Coronary artery (tissue), 2 donors: ENCODE results near the gene OGFOD3.
"Not testable (repeated sequence)": the region's sequence is repeated elsewhere in the genome, so short reads cannot be mapped to it uniquely, and the experiment has no call there.

ENCODE experiments used
- DNase-seq: peaks from one replicate; pipeline ENCODE4 v3.0.0-alpha.2; 2017; ENCODE audit warnings: low spot score
- H3K27ac ChIP-seq, 2 donors: fragments of 200-600 bp; sonication (generic); one replicate each; pipeline ENCODE4 v1.5.1; 2016 to 2019
- H3K4me3 ChIP-seq: fragments of 200-600 bp; sonication (generic); 2 replicates; pipeline ENCODE4 v1.5.1; 2016; ENCODE audit warnings: mild to moderate bottlenecking, moderate library complexity
- TF ChIP-seq, protein P1 (sequence below): fragments of 200-600 bp; sonication (generic); IDR thresholded peaks from one replicate; pipeline ENCODE4 v1.5.1; 2019; ENCODE audit warnings: antibody characterized with exemption

The OGFOD3 gene

GRCh38 chr17:82348866-82349265 is 69.5 kb downstream of the OGFOD3 start:
- TF ChIP-seq, protein P1, sequence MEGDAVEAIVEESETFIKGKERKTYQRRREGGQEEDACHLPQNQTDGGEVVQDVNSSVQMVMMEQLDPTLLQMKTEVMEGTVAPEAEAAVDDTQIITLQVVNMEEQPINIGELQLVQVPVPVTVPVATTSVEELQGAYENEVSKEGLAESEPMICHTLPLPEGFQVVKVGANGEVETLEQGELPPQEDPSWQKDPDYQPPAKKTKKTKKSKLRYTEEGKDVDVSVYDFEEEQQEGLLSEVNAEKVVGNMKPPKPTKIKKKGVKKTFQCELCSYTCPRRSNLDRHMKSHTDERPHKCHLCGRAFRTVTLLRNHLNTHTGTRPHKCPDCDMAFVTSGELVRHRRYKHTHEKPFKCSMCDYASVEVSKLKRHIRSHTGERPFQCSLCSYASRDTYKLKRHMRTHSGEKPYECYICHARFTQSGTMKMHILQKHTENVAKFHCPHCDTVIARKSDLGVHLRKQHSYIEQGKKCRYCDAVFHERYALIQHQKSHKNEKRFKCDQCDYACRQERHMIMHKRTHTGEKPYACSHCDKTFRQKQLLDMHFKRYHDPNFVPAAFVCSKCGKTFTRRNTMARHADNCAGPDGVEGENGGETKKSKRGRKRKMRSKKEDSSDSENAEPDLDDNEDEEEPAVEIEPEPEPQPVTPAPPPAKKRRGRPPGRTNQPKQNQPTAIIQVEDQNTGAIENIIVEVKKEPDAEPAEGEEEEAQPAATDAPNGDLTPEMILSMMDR: no peak
- no peak overlapping the region for H3K27ac ChIP-seq
- DNase-seq: no peak
- no peak overlapping the region for H3K4me3 ChIP-seq

- H3K27ac ChIP-seq: no peak overlapping the region
- no peak for DNase-seq
- TF ChIP-seq, protein P1: no peak
- H3K4me3 ChIP-seq: no peak overlapping the region
These were observed 70.0 kb downstream of the OGFOD3 start for GRCh38 chr17:82348434-82348833.

DNA sequence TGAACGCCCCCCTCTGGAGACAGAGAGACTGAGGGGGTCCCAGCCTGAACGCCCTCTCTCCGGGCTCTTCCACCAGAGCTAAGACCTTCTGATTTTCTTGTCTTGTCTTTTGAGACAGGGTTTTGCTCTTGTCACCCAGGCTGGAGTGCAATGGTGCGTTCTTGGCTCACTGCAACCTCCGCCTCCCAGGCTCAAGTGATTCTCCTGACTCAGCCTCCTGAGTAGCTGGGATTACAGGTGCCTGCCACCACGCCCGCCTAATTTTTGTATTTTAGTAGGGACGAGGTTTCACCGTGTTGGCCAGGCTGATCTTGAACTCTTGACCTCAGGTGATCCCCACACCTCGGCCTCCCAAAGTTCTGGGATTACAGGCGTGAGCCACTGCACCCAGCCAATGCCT is 70.4 kb downstream of the OGFOD3 start:
- not testable (repeated sequence) for DNase-seq, H3K27ac ChIP-seq, H3K4me3 ChIP-seq

GRCh38 chr17:82346342-82347300 is 71.8 kb downstream of the OGFOD3 start:
- H3K27ac ChIP-seq: no peak overlapping the region
- no peak for DNase-seq
- TF ChIP-seq, protein P1: no peak
- no peak overlapping the region for H3K4me3 ChIP-seq

DNA sequence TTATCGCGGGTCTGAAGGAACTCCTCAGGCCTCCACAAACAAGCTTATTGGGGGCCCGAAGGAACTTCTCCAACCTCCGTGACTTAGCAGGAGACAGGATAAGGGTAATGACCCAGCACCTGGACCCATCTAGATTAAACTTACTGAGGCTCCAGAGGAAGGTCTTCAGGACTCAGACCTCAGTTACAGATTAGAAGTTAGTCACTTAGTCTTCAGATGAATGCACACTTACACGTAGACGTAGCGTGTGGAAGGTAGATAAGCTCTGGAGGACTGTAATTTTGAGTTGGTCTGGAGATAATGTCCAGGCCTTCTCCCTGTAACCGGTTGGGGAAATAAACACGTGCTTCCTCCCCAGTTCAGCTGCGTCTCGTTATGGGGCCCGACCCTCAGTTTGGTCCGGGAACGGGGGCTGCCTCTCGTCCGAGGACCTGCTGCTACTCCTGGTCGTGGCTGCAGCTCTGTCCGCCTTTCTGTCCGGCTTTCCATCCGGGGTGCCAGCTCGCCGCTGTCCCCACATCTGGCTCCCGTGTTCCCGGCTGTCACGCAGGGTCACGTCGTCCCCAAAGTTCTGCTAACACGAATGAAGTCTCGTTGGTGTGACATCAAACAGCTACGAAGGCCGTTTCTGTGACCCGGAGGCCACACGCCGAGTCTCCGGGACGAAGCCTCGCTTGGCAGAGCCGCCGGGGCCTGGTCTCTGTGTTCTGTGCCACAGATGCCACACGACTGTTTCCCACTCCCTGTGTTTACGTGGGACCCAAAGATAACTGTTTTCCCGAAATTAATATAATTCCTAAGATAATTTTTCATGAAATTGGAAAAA is 73.0 kb downstream of the OGFOD3 start:
- no peak for DNase-seq
- H3K27ac ChIP-seq: no peak overlapping the region
- TF ChIP-seq, protein P1: no peak
- H3K4me3 ChIP-seq: no peak overlapping the region

GRCh38 chr17:82344175-82344907 is 74.0 kb downstream of the OGFOD3 start:
- H3K4me3 ChIP-seq: no peak overlapping the region
- no peak for DNase-seq
- TF ChIP-seq, protein P1: no peak
- no peak overlapping the region for H3K27ac ChIP-seq

DNA sequence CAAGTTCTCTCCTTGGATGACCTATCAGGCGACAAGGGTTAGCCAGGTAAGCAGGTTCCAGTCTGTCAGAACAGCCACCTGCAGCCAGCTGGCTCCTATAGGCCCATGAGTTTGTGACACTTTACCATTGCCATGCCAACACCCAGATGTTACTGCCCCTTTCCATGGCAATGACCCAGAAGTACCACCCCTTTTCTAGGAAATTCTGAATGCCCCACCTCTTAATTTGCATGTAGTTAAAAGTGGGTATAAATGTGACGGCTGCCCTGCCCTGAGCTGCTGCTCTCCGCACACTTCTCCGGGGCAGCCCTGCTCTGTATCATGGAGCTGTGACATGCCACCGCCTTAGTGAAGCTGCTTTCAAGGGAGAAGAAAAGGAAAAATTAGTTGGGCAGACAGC is 74.8 kb downstream of the OGFOD3 start:
- TF ChIP-seq, protein P1: no peak
- DNase-seq: no peak

More for the DNA sequence above, 74.8 kb downstream of the OGFOD3 start:
- no peak overlapping the region for H3K27ac ChIP-seq
- H3K4me3 ChIP-seq: no peak overlapping the region
